HPDE6-E6E7 (cell line): ENCODE measurements around the gene ITIH5.
"Not testable (repeated sequence)": the region's sequence is repeated elsewhere in the genome, so short reads cannot be mapped to it uniquely, and the experiment has no call there.

Experiments
- DNase-seq: peaks from one replicate; pipeline ENCODE4 v3.0.0; 2011; ENCODE audit warnings: missing footprints; ENCODE audit errors: extremely low spot score

Gene ITIH5

GRCh38 chr10:7666253-7667023 is at the start of gene ITIH5:
TSS of gene ITIH5 (minus strand) at chr10:7666966. CDS start at chr10:7666892, 74 bp downstream.
- DNase-seq = no peak

- DNase-seq = no peak
Measured at GRCh38 chr10:7715515-7715914, 48.7 kb upstream of the ITIH5 start.

GRCh38 chr10:7711075-7711474 is 44.3 kb upstream of the ITIH5 start:
- not testable (repeated sequence) for DNase-seq

- DNase-seq = no peak
Measured at GRCh38 chr10:7710446-7710845, 43.7 kb upstream of the ITIH5 start.

GRCh38 chr10:7708832-7709231 is 42.1 kb upstream of the ITIH5 start:
- DNase-seq = no peak

GRCh38 chr10:7707858-7708622 is 41.3 kb upstream of the ITIH5 start:
- DNase-seq = no peak

- no peak for DNase-seq
Measured at GRCh38 chr10:7707102-7707501, 40.3 kb upstream of the ITIH5 start.

GRCh38 chr10:7706534-7707073 is 39.8 kb upstream of the ITIH5 start:
- no peak for DNase-seq

GRCh38 chr10:7705341-7705740 is 38.6 kb upstream of the ITIH5 start:
- DNase-seq = no peak

GRCh38 chr10:7704071-7705016 is 37.6 kb upstream of the ITIH5 start:
- no peak for DNase-seq

- DNase-seq = no peak
Measured at GRCh38 chr10:7703140-7703539, 36.4 kb upstream of the ITIH5 start, which contains the start of gene ITIH2. TSS of gene ITIH2 (plus strand) at chr10:7703316. CDS start at chr10:7703435, 119 bp downstream.

- no peak for DNase-seq
Measured at GRCh38 chr10:7702288-7702812, 35.6 kb upstream of the ITIH5 start.

- DNase-seq = no peak
Measured at GRCh38 chr10:7701158-7701742, 34.5 kb upstream of the ITIH5 start.

GRCh38 chr10:7700577-7701125 is 33.9 kb upstream of the ITIH5 start:
- no peak for DNase-seq

GRCh38 chr10:7697426-7697825 is 30.7 kb upstream of the ITIH5 start:
- DNase-seq = no peak

GRCh38 chr10:7696545-7696944 is 29.8 kb upstream of the ITIH5 start:
- no peak for DNase-seq

- not testable (repeated sequence) for DNase-seq
Measured at GRCh38 chr10:7693194-7693593, 26.4 kb upstream of the ITIH5 start.

GRCh38 chr10:7692368-7692767 is 25.6 kb upstream of the ITIH5 start:
- not testable (repeated sequence) for DNase-seq

- DNase-seq = not testable (repeated sequence)
Measured at GRCh38 chr10:7690885-7691597, 24.3 kb upstream of the ITIH5 start.

- no peak for DNase-seq
Measured at GRCh38 chr10:7689591-7689990, 22.8 kb upstream of the ITIH5 start.
